Neural progenitor cell (in vitro differentiated cells): Measurements from ENCODE around the gene SEPTIN1.
A peak's percentile ranks its signal among the peaks of the same experiment; 100 is the strongest.

Experiments
- CTCF ChIP-seq: fragments of 200-600 bp; sonication (generic); IDR thresholded peaks from 2 replicates; pipeline ENCODE4 v1.5.1; 2017; ENCODE audit warnings: antibody characterized with exemption, mild to moderate bottlenecking
- EZH2 ChIP-seq: fragments of 200-600 bp; sonication (generic); IDR thresholded peaks from 2 replicates; pipeline ENCODE4 v1.6.1; 2017; ENCODE audit warnings: antibody characterized with exemption, mild to moderate bottlenecking, moderate library complexity

- TF ChIP-seq CTCF (peak; percentile 1), EZH2 (no peak)
These were observed 11.0 kb downstream of the SEPTIN1 start for GRCh38 chr16:30371248-30371816.
